Activated CD4-positive, alpha-beta T cell treated with anti-CD3 and anti-CD28 coated beads, Interleukin-2, amount 50 U/mL, for 4 hours (primary cell): ENCODE results near the gene TPR.

Experiments used
- DNase-seq, 2 experiments: peaks; one replicate each; pipeline ENCODE4 v3.0.0-alpha.2; 2020

Gene TPR

GRCh38 chr1:186326009-186326408 lies 49.0 kb downstream of the TPR start:
- DNase-seq, result no peak

- DNase-seq, result no peak
Measured at GRCh38 chr1:186325239-186325638, 49.8 kb downstream of the TPR start.

GRCh38 chr1:186323865-186324264 lies 51.2 kb downstream of the TPR start:
- DNase-seq, result no peak

- DNase-seq, result no peak
Measured at GRCh38 chr1:186315570-186315969, 59.5 kb downstream of the TPR start.

GRCh38 chr1:186311375-186312051 lies 63.5 kb downstream of the TPR start:
- DNase-seq, result no peak

GRCh38 chr1:186310307-186310706 lies 64.7 kb downstream of the TPR start:
- no peak for DNase-seq

GRCh38 chr1:186308264-186309060 lies 66.6 kb downstream of the TPR start:
- DNase-seq, result no peak

GRCh38 chr1:186307445-186307844 lies 67.6 kb downstream of the TPR start:
- no peak for DNase-seq

- no peak for DNase-seq
Measured at GRCh38 chr1:186306533-186306932, 68.5 kb downstream of the TPR start.

GRCh38 chr1:186304982-186305949 lies 69.8 kb downstream of the TPR start:
- DNase-seq, result no peak

- DNase-seq, result no peak
Measured at GRCh38 chr1:186303911-186304310, 71.1 kb downstream of the TPR start.

- DNase-seq, result no peak
Measured at GRCh38 chr1:186302381-186302920, 72.6 kb downstream of the TPR start.

- DNase-seq, result peak in 1 of 2 experiments; percentile 23
Measured at GRCh38 chr1:186301448-186301847, 73.6 kb downstream of the TPR start.

- no peak for DNase-seq
Measured at GRCh38 chr1:186300056-186300455, 75.0 kb downstream of the TPR start.

- no peak for DNase-seq
Measured at GRCh38 chr1:186299570-186299969, 75.5 kb downstream of the TPR start.

GRCh38 chr1:186298851-186299250 lies 76.2 kb downstream of the TPR start:
- no peak for DNase-seq

- DNase-seq, result no peak
Measured at GRCh38 chr1:186297439-186298045, 77.5 kb downstream of the TPR start.

- no peak for DNase-seq
Measured at GRCh38 chr1:186295980-186296379, 79.1 kb downstream of the TPR start, which contains the start of gene PRG4. Gene PRG4, plus strand, starts transcription at chr1:186296279.

GRCh38 chr1:186292875-186293274 lies 82.2 kb downstream of the TPR start:
- DNase-seq, result peak in 1 of 2 experiments; percentile 30

- no peak for DNase-seq
Measured at GRCh38 chr1:186291271-186291670, 83.8 kb downstream of the TPR start.

GRCh38 chr1:186289943-186290545 lies 85.0 kb downstream of the TPR start:
- DNase-seq, result no peak
